ENCODE measurements around the gene AKNA. TPM values are rescaled to one million over a fixed set of nuclear protein-coding genes. Genes with fewer than 3 reads are reported as not detected.
A peak's percentile ranks its signal among the peaks of the same experiment; 100 is the strongest.

Gene AKNA
- total and polyA plus RNA-seq, 2 of the 8 experiments (the other 6 are each of a cell fraction or from before 2014, with no cell fraction given) = 21.0 to 27.4 TPM

GRCh38 chr9:114369216-114370130, 18.3 kb downstream of the AKNA start:
- Histone ChIP-seq H3K36me3 (ENCODE audit: control insufficient read depth in 2 of 4, insufficient read depth in 4 of 4, low read length in 3 of 4) (peaks cover 1 to 32% (median 15%) of the 10 kb centered on the region in 4 experiments; a peak in 6 of 8 replicates), H2BK12ac (ENCODE audit: low read depth, low read length) (peak overlapping the region; percentile 94; the same call in 1 of the 2 replicates), H2BK15ac (ENCODE audit: low read length) (peak overlapping the region; percentile 48; the same call in 1 of the 2 replicates), H3K79me2 (ENCODE audit: control insufficient read depth in 1 of 2, insufficient read depth in 2 of 2, low read length in 2 of 2) (no peaks in the 10 kb centered on the region), H2BK20ac (ENCODE audit: low read length) (peak overlapping the region; percentile 73), H3K79me1 (ENCODE audit: low read depth, low read length) (no peaks in the 10 kb centered on the region), H4K8ac (ENCODE audit: extremely low read depth, insufficient read depth, low read length) (no peak overlapping the region), H3K4me1 (replicated peaks in 1 of 4; ENCODE audit: control insufficient read depth in 3 of 4, insufficient read depth in 4 of 4, low read length in 3 of 4) (peaks cover 7 to 28% (median 17%) of the 10 kb centered on the region in 4 experiments), H3K9me3 (ENCODE audit: insufficient read depth in 2 of 2, low read depth in 1 of 2, low read length in 1 of 2) (no peaks in the 10 kb centered on the region), H4K20me1 (replicated peaks in 1 of 2; ENCODE audit: control insufficient read depth in 1 of 2, insufficient read depth in 2 of 2, low read length in 2 of 2) (peaks cover 0 to 2% of the 10 kb centered on the region in 2 experiments), H3K23ac (ENCODE audit: insufficient read length) (no peak overlapping the region), H3K9ac (replicated peaks in 1 of 4; ENCODE audit: extremely low read depth in 1 of 4, low read depth in 3 of 4, low read length in 3 of 4) (no peak overlapping the region), H2AFZ (ENCODE audit: low read length) (no peak overlapping the region), H4K5ac (ENCODE audit: insufficient read length, low read depth, low read length) (peak overlapping the region; percentile 74), H3K4ac (replicated peaks; ENCODE audit: insufficient read length, low read depth, low read length) (peak overlapping the region; percentile 81), H3K18ac (ENCODE audit: extremely low read depth, low read length) (peak overlapping the region; percentile 76), H3K56ac (replicated peaks; ENCODE audit: insufficient read length, low read depth, low read length) (peak overlapping the region; percentile 89), H2BK5ac (ENCODE audit: low read depth, low read length) (peak overlapping the region; percentile 99; the same call in 1 of the 2 replicates), H2AK5ac (ENCODE audit: low read depth, low read length) (peak overlapping the region; percentile 96), H2BK120ac (replicated peaks; ENCODE audit: low read depth, low read length) (peak overlapping the region; percentile 97), H3K14ac (ENCODE audit: insufficient read length) (peak overlapping the region; percentile 50), H3K27me3 (replicated peaks in 1 of 4; ENCODE audit: control insufficient read depth in 3 of 4, extremely low read depth in 1 of 4, insufficient read depth in 3 of 4, low read length in 3 of 4) (no peaks in the 10 kb centered on the region), H3K23me2 (ENCODE audit: low read depth, low read length) (peaks cover 11% of the 10 kb centered on the region; the same call in 1 of the 2 replicates), H4K91ac (replicated peaks; ENCODE audit: insufficient read length, low read length) (peak overlapping the region; percentile 99), H3K4me2 (ENCODE audit: insufficient read depth in 1 of 2, low read depth in 2 of 2, low read length in 2 of 2) (peak overlapping the region; percentile 47 to 50), H3K4me3 (ENCODE audit: extremely low read depth in 1 of 4, insufficient read depth in 2 of 4, low read depth in 3 of 4, low read length in 4 of 4) (peak overlapping the region in 1 of 4 experiments; percentile 45; a peak in 2 of 8 replicates), H3K27ac (ENCODE audit: low read depth, low read length) (peak overlapping the region; percentile 56; the same call in 1 of the 2 replicates)
- FAIRE-seq = no peak
- ChIA-PET CTCF (ENCODE audit: partially characterized antibody) (interaction anchor here (0.8 to 0.9 kb wide), 2 partner anchors 15 to 31 kb away, joined by 3 to 4 read pairs; no protein-coding TSS in a partner anchor), POLR2A (ENCODE audit: partially characterized antibody) (interaction anchor here (0.6 to 5.9 kb wide), 6 partner anchors 10 to 1442 kb away, joined by 3 to 67 read pairs (median 4); partner anchors contain the start of gene AKNA)
- TF ChIP-seq BACH1 (IDR thresholded peaks at IDR 0.05; ENCODE audit: low read length) (no peak), TEAD4 (IDR thresholded peaks at IDR 0.05; ENCODE audit: low read depth, low read length) (no peak), SUZ12 (IDR thresholded peaks at IDR 0.05; ENCODE audit: low read length) (no peak), SP1 (IDR thresholded peaks at IDR 0.05; ENCODE audit: low read depth, low read length) (no peak)
- no peak for DNase-seq (ENCODE audit: low read depth in 1 of 2, low spot score in 2 of 2)
- 96 to 100% methylated on average over 5 to 9 of the region's 9 CpGs for WGBS, 2 experiments (ENCODE audit: extremely low coverage in 1 of 2, insufficient coverage in 1 of 2, insufficient read length in 1 of 2, insufficient replicate concordance in 2 of 2, low coverage in 1 of 2, low lambda C conversion rate in 2 of 2, missing lambda C conversion rate in 1 of 2)
